KMS-11 (cell line): ENCODE data around the gene DSCAM.

Source experiments
- H2AFZ ChIP-seq: fragments of 200-600 bp; sonication (generic); 2 replicates; pipeline ENCODE4 v1.6.1; 2016; ENCODE audit warnings: antibody characterized with exemption, mixed run types, low read depth
- H3K27ac ChIP-seq: fragments of 200-600 bp; sonication (generic); 2 replicates; pipeline ENCODE4 v1.6.1; 2016; ENCODE audit warnings: mild to moderate bottlenecking, mixed run types
- H3K27me3 ChIP-seq: fragments of 200-600 bp; sonication (generic); 2 replicates; pipeline ENCODE4 v1.6.1; 2017; ENCODE audit warnings: mild to moderate bottlenecking, low read depth, mixed run types, moderate library complexity; ENCODE audit not compliant: insufficient read depth
- H3K36me3 ChIP-seq: fragments of 200-600 bp; sonication (generic); 2 replicates; pipeline ENCODE4 v1.6.1; 2017; ENCODE audit warnings: mild to moderate bottlenecking, mixed run types; ENCODE audit not compliant: insufficient read depth
- H3K4me1 ChIP-seq: fragments of 200-600 bp; sonication (generic); 2 replicates; pipeline ENCODE4 v1.6.1; 2016; ENCODE audit warnings: mild to moderate bottlenecking, low read depth, mixed run types; ENCODE audit not compliant: poor library complexity, severe bottlenecking
- H3K4me2 ChIP-seq: fragments of 200-600 bp; sonication (generic); 2 replicates; pipeline ENCODE4 v1.7.0; 2016; ENCODE audit warnings: mild to moderate bottlenecking, mixed run types
- H3K4me3 ChIP-seq: fragments of 200-600 bp; sonication (generic); IDR thresholded peaks from 2 replicates; pipeline ENCODE4 v1.6.1; 2017; ENCODE audit warnings: low read depth, low read length, mixed read lengths; ENCODE audit not compliant: insufficient read depth
- H3K79me2 ChIP-seq: fragments of 200-600 bp; sonication (generic); 2 replicates; pipeline ENCODE4 v1.6.1; 2016; ENCODE audit warnings: low read depth, mixed run types; ENCODE audit not compliant: insufficient read depth
- H3K9ac ChIP-seq: fragments of 200-600 bp; sonication (generic); 2 replicates; pipeline ENCODE4 v1.6.1; 2016; ENCODE audit warnings: mild to moderate bottlenecking, mixed run types
- H4K20me1 ChIP-seq: fragments of 200-600 bp; sonication (generic); 2 replicates; pipeline ENCODE4 v1.6.1; 2016; ENCODE audit warnings: mild to moderate bottlenecking, mixed run types; ENCODE audit not compliant: insufficient read depth
- CTCF ChIP-seq: fragments of 200-600 bp; sonication (generic); conservative IDR thresholded peaks from 2 replicates; pipeline ENCODE4 v1.6.1; 2017; ENCODE audit warnings: low read depth, mild to moderate bottlenecking, antibody characterized with exemption, low read length, moderate library complexity, mixed read lengths

DSCAM gene

GRCh38 chr21:40177979-40178378, 669.0 kb downstream of the DSCAM start:
- no peak overlapping the region for H3K4me3 ChIP-seq
- H3K9ac ChIP-seq, result no peak overlapping the region
- no peaks in the 10 kb centered on the region for H3K36me3 ChIP-seq
- no peak overlapping the region for H2AFZ ChIP-seq
- no peak for TF ChIP-seq CTCF
- H3K4me1 ChIP-seq, result no peaks in the 10 kb centered on the region
- H3K4me2 ChIP-seq, result no peak overlapping the region
- no peaks in the 10 kb centered on the region for H3K79me2 ChIP-seq
- H3K27me3 ChIP-seq, result no peaks in the 10 kb centered on the region
- no peak overlapping the region for H3K27ac ChIP-seq
- H4K20me1 ChIP-seq, result no peaks in the 10 kb centered on the region

DNA sequence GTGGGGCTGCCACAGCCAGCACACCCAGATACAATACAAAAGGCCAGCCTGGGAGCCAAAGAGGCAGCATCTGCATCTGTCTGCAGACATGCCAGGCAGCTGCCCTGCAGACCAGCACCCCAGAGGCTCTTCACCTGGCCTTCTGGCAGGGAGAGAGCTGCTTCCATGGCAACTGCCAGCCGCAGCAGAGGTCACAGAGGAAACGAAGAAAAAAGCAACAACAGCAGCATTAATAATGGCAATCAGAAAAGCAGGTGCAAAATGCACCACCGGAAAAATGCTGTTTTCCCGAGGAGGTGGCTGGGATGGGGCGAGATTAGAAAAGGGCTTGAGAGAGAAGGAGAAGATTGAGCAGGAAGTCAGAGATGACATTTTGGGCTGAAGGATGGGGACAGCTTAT, 670.2 kb downstream of the DSCAM start:
- Histone ChIP-seq H3K27me3 (no peaks in the 10 kb centered on the region), H3K36me3 (no peaks in the 10 kb centered on the region), H3K79me2 (no peaks in the 10 kb centered on the region), H3K4me3 (no peak overlapping the region), H3K27ac (no peak overlapping the region), H2AFZ (no peak overlapping the region), H3K4me1 (no peaks in the 10 kb centered on the region), H3K9ac (no peak overlapping the region), H4K20me1 (no peaks in the 10 kb centered on the region), H3K4me2 (no peak overlapping the region)
- TF ChIP-seq CTCF, result no peak

DNA sequence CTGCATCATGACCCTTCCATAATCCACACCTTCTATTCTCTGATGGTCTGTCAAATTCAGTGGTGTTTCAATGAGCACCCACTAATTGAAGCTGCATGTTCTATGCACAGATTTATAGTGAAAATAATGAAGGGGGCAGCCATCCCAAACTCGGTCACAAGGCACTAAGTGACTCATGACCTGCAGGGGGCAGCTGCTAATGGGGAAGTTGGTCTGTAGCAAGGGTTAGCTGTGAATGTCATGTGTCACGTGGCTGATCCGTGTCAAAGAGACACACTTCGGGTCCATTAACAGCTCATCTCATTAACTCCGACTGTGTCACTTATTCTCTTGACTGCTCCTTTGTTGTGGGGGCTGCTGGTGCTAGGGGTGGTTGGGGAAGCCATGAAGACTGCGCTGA, 673.1 kb downstream of the DSCAM start:
- Histone ChIP-seq H3K27me3 (no peaks in the 10 kb centered on the region), H3K4me1 (no peaks in the 10 kb centered on the region), H3K27ac (no peak overlapping the region), H3K36me3 (no peaks in the 10 kb centered on the region), H4K20me1 (no peaks in the 10 kb centered on the region), H2AFZ (no peak overlapping the region), H3K4me2 (no peak overlapping the region), H3K9ac (no peak overlapping the region), H3K4me3 (no peak overlapping the region), H3K79me2 (no peaks in the 10 kb centered on the region)
- TF ChIP-seq CTCF, result no peak

DNA sequence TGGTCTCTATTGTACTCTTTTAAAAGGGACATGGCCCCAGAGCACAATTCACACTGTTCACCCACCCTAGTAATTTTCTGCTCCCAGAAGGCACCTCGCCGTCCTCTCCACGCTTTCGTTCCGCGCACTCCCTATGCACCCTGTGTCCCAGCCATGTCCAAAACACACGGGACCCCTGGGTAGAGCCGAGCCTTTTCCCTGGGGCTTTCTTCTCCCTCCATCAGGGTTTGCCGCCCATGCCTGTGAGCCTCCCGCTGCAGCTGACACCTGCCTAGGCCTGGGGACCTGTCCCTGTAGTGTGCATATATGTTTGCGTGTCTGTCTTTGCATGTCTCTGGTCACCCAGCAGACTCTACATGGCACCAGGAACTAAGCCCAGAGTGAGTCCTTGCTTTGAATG, 677.0 kb downstream of the DSCAM start:
- Histone ChIP-seq H3K9ac (no peak overlapping the region), H4K20me1 (no peaks in the 10 kb centered on the region), H2AFZ (no peak overlapping the region)

More for the DNA sequence above, 677.0 kb downstream of the DSCAM start:
- no peak overlapping the region for H3K27ac ChIP-seq
- no peaks in the 10 kb centered on the region for H3K27me3 ChIP-seq
- no peak for TF ChIP-seq CTCF
- no peaks in the 10 kb centered on the region for H3K79me2 ChIP-seq
- H3K4me1 ChIP-seq, result no peaks in the 10 kb centered on the region
- no peaks in the 10 kb centered on the region for H3K36me3 ChIP-seq
- no peak overlapping the region for H3K4me3 ChIP-seq
- H3K4me2 ChIP-seq, result no peak overlapping the region
